HG02678 (cell line): Measurements from ENCODE around the gene GNG5.
"Not testable (repeated sequence)": the region's sequence is repeated elsewhere in the genome, so short reads cannot be mapped to it uniquely, and the experiment has no call there.

Experiments used
- ATAC-seq: cut with Tn5 transposase; IDR thresholded peaks from one replicate; pipeline ENCODE4 v1.9.1; 2021; ENCODE audit warnings: mild to moderate bottlenecking, moderate library complexity; ENCODE audit not compliant: unreplicated experiment

GNG5 gene

GRCh38 chr1:84492726-84493125, 13.7 kb downstream of the GNG5 start:
- ATAC-seq = no peak

DNA sequence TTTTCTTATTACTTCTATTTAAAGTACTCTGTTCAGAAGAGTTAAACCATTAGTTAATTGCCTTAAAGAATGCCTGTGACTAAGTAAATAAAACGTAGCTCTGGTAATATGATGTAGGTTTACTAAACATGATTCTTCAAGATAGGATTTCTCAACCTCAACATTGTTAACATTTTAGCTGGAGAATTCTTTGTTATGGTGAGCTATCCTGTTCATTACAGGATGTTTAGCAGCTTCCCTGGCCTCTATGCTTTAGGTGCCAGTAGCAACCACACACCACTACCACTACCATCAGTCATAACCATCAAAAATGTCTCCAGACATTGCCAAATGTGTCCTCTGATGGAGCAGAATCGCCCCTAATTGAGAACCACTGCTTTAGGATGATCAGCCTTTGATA, 16.6 kb downstream of the GNG5 start:
- ATAC-seq = no peak

DNA sequence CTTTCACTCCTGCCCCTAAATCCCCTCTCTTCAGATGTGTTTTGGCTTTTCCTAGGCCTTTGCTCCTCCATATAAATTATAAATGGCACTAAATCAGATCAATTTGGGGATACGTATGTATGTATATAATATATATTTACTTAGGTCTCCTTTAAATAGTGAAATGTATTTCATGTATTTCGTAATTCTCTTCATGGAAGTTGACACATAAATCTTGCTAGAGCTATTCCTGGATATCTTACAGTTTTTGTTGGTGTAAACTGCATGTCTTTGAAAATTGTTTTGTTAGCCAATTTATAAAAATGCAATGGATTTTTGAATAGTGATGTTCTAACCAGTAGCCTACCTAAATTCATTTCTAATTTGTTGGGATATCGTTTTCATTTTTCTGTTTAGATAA, 18.3 kb downstream of the GNG5 start:
- no peak for ATAC-seq

DNA sequence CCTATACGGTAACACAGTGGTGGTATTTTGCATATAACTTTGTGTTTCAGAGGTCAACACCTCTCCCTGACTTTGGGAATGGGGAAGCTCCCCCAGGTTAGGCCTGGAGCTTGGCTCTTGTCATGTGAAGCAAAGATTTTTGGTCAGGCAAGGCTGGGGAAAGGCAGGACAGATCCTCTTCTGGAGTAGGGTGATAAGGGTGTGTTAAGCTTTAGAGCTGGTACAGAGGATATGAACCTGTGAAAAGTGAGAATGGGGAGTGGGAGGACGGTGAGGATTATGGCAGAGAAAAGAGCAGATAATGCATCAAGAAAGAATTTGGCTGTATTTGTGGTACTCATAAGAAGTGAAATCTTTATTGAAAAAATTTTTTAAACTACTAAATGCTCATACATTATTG, 25.1 kb downstream of the GNG5 start:
- no peak for ATAC-seq

DNA sequence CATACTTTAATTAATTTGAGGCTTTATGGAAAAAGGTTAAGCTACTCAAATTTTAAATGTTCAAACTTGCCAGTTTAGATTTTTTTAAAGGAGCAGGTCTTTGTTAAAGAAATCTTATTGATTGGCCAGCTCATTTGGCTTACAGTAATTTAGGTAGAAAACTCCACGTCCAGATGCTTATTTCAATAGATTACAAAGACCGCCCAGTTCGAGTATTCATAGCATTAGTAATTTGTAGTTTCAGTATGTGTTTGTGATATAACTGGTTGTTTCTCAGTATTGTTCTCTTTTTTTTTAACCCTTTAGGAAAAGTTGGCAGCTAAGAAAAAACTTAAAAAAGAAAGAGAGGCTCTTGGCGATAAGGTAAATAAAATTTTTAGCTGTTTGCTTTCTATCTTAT, 25.7 kb downstream of the GNG5 start:
- ATAC-seq = no peak

DNA sequence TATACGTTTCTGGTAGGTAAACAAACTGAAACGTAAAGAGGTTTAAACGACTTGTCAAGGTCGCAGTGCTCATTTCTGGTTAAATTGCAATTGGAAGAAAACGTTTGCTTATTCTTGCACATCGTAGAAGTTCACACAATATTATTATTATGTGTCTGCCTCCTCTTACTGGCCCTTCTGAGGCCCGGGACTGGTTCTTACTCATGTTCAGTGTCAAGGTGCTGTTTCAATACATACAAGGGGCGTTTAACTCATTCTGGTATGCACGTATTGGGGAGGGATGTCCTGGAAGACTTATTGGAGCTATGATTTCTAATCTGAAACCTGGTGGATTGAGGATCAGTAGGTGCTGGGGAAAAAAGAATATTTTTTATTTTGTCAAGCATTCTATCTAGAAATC, 26.4 kb downstream of the GNG5 start:
- no peak for ATAC-seq

DNA sequence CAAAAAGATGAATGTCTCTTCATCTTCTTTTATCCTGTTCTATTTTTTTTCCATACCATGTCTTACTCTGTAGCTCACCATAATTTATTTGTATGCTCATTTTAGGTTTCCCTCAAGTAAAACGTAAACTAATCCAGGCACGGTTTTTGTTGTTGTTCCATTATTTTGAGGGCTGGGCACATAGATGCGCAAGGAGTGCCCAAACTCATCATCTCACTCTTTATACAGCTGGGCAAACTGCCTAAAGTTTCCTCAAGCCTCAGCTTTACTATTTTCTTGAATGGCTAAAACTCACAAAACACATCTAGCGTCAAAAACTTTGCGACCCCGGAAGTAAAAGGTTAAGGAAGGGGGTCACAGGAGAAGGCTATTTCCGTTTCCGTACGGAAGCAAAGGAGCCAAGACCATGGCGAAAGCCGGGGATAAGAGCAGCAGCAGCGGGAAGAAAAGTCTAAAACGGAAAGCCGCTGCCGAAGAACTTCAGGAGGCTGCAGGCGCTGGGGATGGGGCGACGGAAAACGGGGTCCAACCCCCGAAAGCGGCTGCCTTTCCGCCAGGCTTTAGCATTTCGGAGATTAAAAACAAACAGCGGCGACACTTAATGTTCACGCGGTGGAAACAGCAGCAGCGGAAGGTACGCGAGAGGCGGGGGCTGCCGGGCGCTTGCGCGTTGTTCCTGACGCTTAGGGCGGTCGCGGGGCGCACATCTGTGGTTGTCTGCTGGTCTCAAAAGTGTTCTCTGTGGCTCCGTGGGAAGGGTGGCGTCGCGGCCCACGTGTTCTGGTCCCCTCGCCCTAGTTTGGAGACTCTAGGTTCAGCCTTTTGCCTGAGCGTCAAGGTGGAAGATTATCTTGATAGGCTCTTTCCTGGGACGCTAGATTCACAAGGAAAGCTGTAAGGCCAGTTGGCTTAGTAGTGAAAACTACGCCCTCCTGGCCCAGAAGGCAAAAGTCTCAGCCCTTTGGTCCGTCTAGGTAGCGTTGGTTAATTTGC, 27.2 kb downstream of the GNG5 start, which contains the start of gene RPF1:
RPF1 (plus strand) TSS at position 391 of the 993 bp plus-strand sequence; CDS start at position 407, 16 bp downstream.
- peak; percentile 99 for ATAC-seq

DNA sequence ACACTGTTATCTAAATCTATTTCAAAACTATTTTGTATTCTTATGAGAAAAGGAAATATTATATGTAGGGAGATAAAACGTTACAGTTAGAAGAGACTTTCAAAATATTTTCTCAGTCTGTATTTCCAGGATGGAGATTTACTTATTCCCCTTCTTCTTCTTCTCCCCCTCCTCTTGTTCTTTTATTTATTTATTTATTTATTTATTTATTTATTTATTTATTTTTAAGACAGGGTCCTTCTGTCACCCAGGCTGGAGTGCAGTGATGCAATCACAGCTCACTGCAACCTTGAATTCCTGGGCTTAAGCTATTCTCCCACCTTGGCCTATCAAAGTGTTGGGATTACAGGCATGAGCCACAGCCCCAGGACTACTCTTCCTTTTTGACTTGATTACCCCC, 30.2 kb downstream of the GNG5 start:
- no peak for ATAC-seq

GRCh38 chr1:84467298-84467697, 39.1 kb downstream of the GNG5 start:
- no peak for ATAC-seq

DNA sequence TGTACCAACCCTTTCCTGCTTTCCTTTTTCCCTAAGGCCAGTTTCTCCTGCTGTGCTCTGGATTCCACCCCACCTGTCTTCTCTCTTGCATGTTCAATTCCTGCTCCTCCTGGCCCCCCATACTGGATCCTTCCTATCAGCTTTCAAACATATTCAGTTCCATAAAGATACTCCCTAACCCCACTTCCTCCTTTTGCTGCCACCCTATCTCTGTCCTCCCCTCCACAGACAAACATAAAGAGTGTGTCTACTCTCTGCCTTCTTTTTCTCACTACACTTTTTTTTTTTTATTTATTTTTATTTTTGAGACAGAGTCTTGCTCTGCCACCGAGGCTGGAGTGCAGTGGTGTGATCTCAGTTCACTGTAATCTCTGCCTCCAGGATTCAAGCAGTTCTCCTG, 44.3 kb downstream of the GNG5 start:
- ATAC-seq = no peak

GRCh38 chr1:84452436-84452835, 53.9 kb downstream of the GNG5 start:
- ATAC-seq = no peak

- ATAC-seq = no peak
Observed at GRCh38 chr1:84450910-84451309, 55.5 kb downstream of the GNG5 start.

DNA sequence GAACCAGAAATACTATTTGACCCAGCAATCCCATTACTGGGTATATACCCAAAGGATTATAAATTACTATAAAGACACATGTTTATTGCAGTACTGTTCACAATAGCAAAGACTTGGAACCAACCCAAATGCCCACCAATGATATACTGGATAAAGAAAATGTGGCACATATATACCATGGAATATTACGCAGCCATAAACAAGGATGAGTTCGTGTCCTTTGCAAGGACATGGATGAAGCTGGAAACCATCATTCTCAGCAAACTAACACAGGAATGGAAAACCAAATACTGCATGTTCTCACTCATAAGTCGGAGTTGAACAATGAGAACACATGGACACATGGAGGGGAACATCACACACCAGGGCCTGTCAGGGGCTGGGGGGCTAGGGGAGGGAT, 57.7 kb downstream of the GNG5 start:
- not testable (repeated sequence) for ATAC-seq
